HL-60 (cell line): Measurements from ENCODE around the gene NOP16.

ENCODE experiments used
- DNase-seq, 2 experiments: peaks; one replicate each; pipeline ENCODE4 v3.0.0-alpha.2; 2010 to 2020; ENCODE audit warnings: low read depth in 1 of 2, low spot score in 1 of 2
- H3K27ac ChIP-seq: fragments of 250-450 bp; sonication (Bioruptor Pico); replicated peaks from 2 replicates; pipeline ENCODE4 v1.5.1; 2020; ENCODE audit warnings: mild to moderate bottlenecking, moderate library complexity
- H3K27me3 ChIP-seq: fragments of 250-450 bp; sonication (Bioruptor Pico); 2 replicates; pipeline ENCODE4 v1.5.1; 2021; ENCODE audit warnings: mild to moderate bottlenecking, moderate library complexity; ENCODE audit not compliant: insufficient read depth, poor library complexity, severe bottlenecking
- H3K4me3 ChIP-seq: replicated peaks from 2 replicates; pipeline ENCODE4 v1.5.1; 2011; ENCODE audit warnings: mild to moderate bottlenecking, control low read depth, low read length; ENCODE audit not compliant: insufficient read depth
- CTCF ChIP-seq: IDR thresholded peaks from one replicate; pipeline ENCODE4 v1.5.1; 2011; ENCODE audit warnings: low read length, control low read depth, inconsistent platforms; ENCODE audit not compliant: insufficient read depth
- GABPA ChIP-seq: IDR thresholded peaks from 2 replicates; pipeline ENCODE4 v1.6.1; 2012; ENCODE audit warnings: low read depth
- POLR2AphosphoS5 ChIP-seq: IDR thresholded peaks from 2 replicates; pipeline ENCODE4 v1.6.1; 2012; ENCODE audit warnings: low read depth
- SPI1 ChIP-seq: IDR thresholded peaks from 2 replicates; pipeline ENCODE4 v1.6.1; 2012; ENCODE audit warnings: low read depth, mild to moderate bottlenecking, borderline replicate concordance
- TF ChIP-seq, protein P1 (sequence below): IDR thresholded peaks from 2 replicates; pipeline ENCODE4 v1.6.1; 2012; ENCODE audit warnings: low read depth; ENCODE audit not compliant: insufficient replicate concordance

NOP16 gene

DNA sequence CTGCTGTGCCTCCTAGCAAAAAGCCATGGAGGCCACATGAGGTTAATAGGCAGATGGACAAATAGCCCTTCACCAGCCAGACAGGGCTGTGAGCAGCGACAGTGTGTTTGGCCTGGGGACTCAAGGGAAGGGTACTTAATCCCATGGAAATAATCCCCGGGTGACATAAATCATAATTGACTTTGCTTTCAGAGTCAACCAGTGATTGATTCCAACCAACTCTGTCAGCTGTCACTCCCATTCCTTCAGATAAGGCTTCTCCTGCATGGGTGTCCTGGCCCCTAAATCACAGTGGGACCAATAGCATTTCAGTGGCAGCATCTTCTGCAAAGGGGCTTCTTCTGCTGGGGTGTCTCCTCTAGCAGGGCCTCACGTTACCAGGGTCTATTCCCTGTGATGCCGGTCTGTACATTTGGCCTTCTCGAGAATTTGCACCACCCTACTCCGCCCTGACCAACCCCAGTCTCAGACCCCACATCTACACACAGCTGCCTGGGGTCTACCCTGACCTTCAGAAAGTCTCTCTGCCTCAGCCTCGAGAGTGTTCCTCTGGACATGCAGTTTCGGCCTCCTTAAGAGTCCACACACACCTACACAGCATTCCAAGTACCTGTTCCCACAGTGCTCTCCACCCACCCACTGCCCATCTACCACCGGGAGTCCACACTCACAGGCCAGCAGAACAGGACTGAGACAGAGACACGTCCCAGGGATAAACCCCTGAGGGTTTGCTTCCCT lies 24.3 kb upstream of the NOP16 start:
- Histone ChIP-seq H3K27ac (no peak overlapping the region), H3K27me3 (no peaks in the 10 kb centered on the region), H3K4me3 (no peak overlapping the region)
- no peak for DNase-seq
- TF ChIP-seq SPI1 (no peak), CTCF (no peak), POLR2AphosphoS5 (no peak), GABPA (no peak)
- TF ChIP-seq, protein P1, sequence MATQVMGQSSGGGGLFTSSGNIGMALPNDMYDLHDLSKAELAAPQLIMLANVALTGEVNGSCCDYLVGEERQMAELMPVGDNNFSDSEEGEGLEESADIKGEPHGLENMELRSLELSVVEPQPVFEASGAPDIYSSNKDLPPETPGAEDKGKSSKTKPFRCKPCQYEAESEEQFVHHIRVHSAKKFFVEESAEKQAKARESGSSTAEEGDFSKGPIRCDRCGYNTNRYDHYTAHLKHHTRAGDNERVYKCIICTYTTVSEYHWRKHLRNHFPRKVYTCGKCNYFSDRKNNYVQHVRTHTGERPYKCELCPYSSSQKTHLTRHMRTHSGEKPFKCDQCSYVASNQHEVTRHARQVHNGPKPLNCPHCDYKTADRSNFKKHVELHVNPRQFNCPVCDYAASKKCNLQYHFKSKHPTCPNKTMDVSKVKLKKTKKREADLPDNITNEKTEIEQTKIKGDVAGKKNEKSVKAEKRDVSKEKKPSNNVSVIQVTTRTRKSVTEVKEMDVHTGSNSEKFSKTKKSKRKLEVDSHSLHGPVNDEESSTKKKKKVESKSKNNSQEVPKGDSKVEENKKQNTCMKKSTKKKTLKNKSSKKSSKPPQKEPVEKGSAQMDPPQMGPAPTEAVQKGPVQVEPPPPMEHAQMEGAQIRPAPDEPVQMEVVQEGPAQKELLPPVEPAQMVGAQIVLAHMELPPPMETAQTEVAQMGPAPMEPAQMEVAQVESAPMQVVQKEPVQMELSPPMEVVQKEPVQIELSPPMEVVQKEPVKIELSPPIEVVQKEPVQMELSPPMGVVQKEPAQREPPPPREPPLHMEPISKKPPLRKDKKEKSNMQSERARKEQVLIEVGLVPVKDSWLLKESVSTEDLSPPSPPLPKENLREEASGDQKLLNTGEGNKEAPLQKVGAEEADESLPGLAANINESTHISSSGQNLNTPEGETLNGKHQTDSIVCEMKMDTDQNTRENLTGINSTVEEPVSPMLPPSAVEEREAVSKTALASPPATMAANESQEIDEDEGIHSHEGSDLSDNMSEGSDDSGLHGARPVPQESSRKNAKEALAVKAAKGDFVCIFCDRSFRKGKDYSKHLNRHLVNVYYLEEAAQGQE: no peak

DNA sequence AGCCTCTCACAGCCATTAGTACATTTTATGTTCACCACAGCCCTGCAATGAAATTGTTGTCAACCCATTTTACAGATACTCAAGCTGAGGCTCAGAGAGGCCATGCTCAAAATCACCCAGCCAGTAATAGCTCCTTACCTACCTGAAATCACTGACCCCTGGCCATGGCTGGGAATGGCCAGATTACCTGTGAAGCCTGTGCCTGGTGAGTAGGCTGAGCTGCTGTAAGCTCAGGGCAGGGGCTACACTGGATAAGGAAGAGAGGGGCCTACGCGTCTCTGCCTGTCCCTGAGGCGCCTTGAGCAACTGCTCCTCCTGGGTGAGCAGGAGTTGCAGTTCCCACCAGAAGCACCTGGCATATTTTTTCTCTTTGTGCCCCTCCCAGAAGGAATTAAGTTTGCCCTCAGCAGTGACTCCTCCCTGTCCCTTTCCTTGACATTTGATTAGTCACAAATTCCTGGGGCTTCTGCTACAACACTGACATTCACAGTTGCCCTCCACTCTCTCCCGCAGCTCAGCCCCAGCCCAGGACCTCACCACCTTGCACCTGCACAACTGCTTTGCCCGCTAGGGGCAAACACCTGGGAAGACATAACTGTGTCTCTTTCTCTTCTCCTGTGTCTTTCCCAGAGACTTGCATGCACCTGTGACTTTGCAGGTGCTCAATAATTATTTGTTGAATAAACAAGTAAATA lies 22.2 kb upstream of the NOP16 start:
- no peak for DNase-seq
- no peak for TF ChIP-seq POLR2AphosphoS5
- TF ChIP-seq SPI1: no peak
- TF ChIP-seq GABPA: no peak
- no peak for TF ChIP-seq CTCF
- no peaks in the 10 kb centered on the region for H3K27me3 ChIP-seq
- no peak overlapping the region for H3K27ac ChIP-seq
- no peak overlapping the region for H3K4me3 ChIP-seq

GRCh38 chr5:176409765-176410164 lies 21.4 kb upstream of the NOP16 start:
- Histone ChIP-seq H3K27me3 (no peaks in the 10 kb centered on the region), H3K4me3 (no peak overlapping the region), H3K27ac (no peak overlapping the region)
- TF ChIP-seq POLR2AphosphoS5: no peak
- TF ChIP-seq, protein P1: no peak
- TF ChIP-seq CTCF: no peak
- TF ChIP-seq GABPA: no peak
- TF ChIP-seq SPI1: no peak
- DNase-seq: no peak
